HG03095 (cell line): ENCODE results near the gene TOPBP1.
"Not testable (repeated sequence)": the region's sequence is repeated elsewhere in the genome, so short reads cannot be mapped to it uniquely, and the experiment has no call there.

Experiments
- ATAC-seq: cut with Tn5 transposase; IDR thresholded peaks from one replicate; pipeline ENCODE4 v1.9.1; 2021; ENCODE audit warnings: moderate library complexity; ENCODE audit not compliant: unreplicated experiment

The TOPBP1 gene

GRCh38 chr3:133573629-133574194 is 88.0 kb downstream of the TOPBP1 start, which contains the start of gene CDV3:
CDV3 (plus strand) TSS chr3:133573686; CDS start chr3:133574045, 359 bp downstream.
- peak; percentile 21 for ATAC-seq

- peak; percentile 71 for ATAC-seq
Observed at GRCh38 chr3:133573054-133573628, 88.6 kb downstream of the TOPBP1 start.

GRCh38 chr3:133572158-133573053 is 89.3 kb downstream of the TOPBP1 start:
- ATAC-seq: peak; percentile 29

GRCh38 chr3:133570937-133571320 is 90.8 kb downstream of the TOPBP1 start:
- ATAC-seq: no peak

- no peak for ATAC-seq
Observed at GRCh38 chr3:133570139-133570936, 91.4 kb downstream of the TOPBP1 start.

GRCh38 chr3:133568294-133569014 is 93.3 kb downstream of the TOPBP1 start:
- ATAC-seq: no peak

GRCh38 chr3:133563816-133564215 is 97.9 kb downstream of the TOPBP1 start:
- no peak for ATAC-seq

GRCh38 chr3:133563186-133563591 is 98.6 kb downstream of the TOPBP1 start:
- ATAC-seq: no peak

- no peak for ATAC-seq
Observed at GRCh38 chr3:133562376-133562775, 99.4 kb downstream of the TOPBP1 start.

- ATAC-seq: no peak
Observed at GRCh38 chr3:133561679-133562078, 100.1 kb downstream of the TOPBP1 start.

GRCh38 chr3:133551589-133551988 is 110.2 kb downstream of the TOPBP1 start:
- ATAC-seq: not testable (repeated sequence)
